GM18507 (cell line): ENCODE data around the gene ADORA2A.
"Not testable (repeated sequence)": the region's sequence is repeated elsewhere in the genome, so short reads cannot be mapped to it uniquely, and the experiment has no call there.

Experiments used
- DNase-seq: peaks from one replicate; pipeline ENCODE4 v3.0.0; 2011; ENCODE audit warnings: low read depth; ENCODE audit not compliant: insufficient read length; ENCODE audit errors: extremely low spot score
- FAIRE-seq: peaks from 2 replicates; lab custom pipeline; 2011; peaks lifted over from hg19 to GRCh38; lab: Jason Lieb, UNC

Gene ADORA2A

GRCh38 chr22:24474221-24474620 lies 46.8 kb downstream of the ADORA2A start:
- DNase-seq (no peak), FAIRE-seq (no peak)

GRCh38 chr22:24474649-24475255 lies 47.4 kb downstream of the ADORA2A start:
- FAIRE-seq (no peak), DNase-seq (no peak)

GRCh38 chr22:24481641-24482040 lies 54.2 kb downstream of the ADORA2A start:
- no peak for FAIRE-seq
- no peak for DNase-seq

- FAIRE-seq = no peak
Measured at GRCh38 chr22:24482575-24482974, 55.2 kb downstream of the ADORA2A start.

GRCh38 chr22:24482998-24483397 lies 55.6 kb downstream of the ADORA2A start:
- DNase-seq (no peak), FAIRE-seq (no peak)

More at GRCh38 chr22:24482575-24482974, 55.2 kb downstream of the ADORA2A start:
- DNase-seq = no peak

GRCh38 chr22:24483976-24484545 lies 56.7 kb downstream of the ADORA2A start:
- DNase-seq (no peak), FAIRE-seq (no peak)

GRCh38 chr22:24485170-24485569 lies 57.8 kb downstream of the ADORA2A start:
- FAIRE-seq = no peak
- DNase-seq = no peak

- DNase-seq (no peak), FAIRE-seq (no peak)
Measured at GRCh38 chr22:24485608-24486007, 58.2 kb downstream of the ADORA2A start.

GRCh38 chr22:24486501-24486921 lies 59.1 kb downstream of the ADORA2A start:
- DNase-seq (no peak), FAIRE-seq (no peak)

GRCh38 chr22:24489011-24489410 lies 61.6 kb downstream of the ADORA2A start:
- DNase-seq (no peak), FAIRE-seq (no peak)

- FAIRE-seq, DNase-seq: not testable (repeated sequence)
Measured at GRCh38 chr22:24489434-24489833, 62.0 kb downstream of the ADORA2A start.
